WTC11 (cell line): ENCODE results near the gene TTC19. TPM values are rescaled to one million over a fixed set of nuclear protein-coding genes. Genes with fewer than 3 reads are reported as not detected.

Experiments used
- ATAC-seq: fragments of 200-7000 bp; cut with Tn5 transposase; 2 replicates; pipeline ENCODE4 v1.10.0; 2021; ENCODE audit warnings: mild to moderate bottlenecking, moderate library complexity
- CTCF ChIA-PET: fragments of 300-600 bp; sonication (Branson Sonifier 250); formaldehyde crosslinking; loops from one replicate; lab custom pipeline; 2021; ENCODE audit warnings: antibody characterized with exemption; lab: Charles Lee
- POLR2A ChIA-PET: fragments of 350-600 bp; sonication (Branson Sonifier 250); formaldehyde crosslinking; loops from one replicate; lab custom pipeline; 2021; ENCODE audit warnings: antibody characterized with exemption; lab: Charles Lee
- DNase-seq: peaks from one replicate; pipeline ENCODE4 v3.0.0; 2021; ENCODE audit warnings: low spot score
- H3K27ac Mint-ChIP-seq: 2 replicates; pipeline ENCODE4 v1.8.0; 2021; ENCODE audit warnings: mixed read lengths
- H3K27me3 Mint-ChIP-seq: 2 replicates; pipeline ENCODE4 v1.8.0; 2021; ENCODE audit warnings: low read depth, mild to moderate bottlenecking, moderate library complexity, mixed read lengths
- H3K36me3 Mint-ChIP-seq: 2 replicates; pipeline ENCODE4 v1.8.0; 2021; ENCODE audit warnings: mixed read lengths
- H3K4me1 Mint-ChIP-seq: 2 replicates; pipeline ENCODE4 v1.8.0; 2022; ENCODE audit warnings: mixed read lengths
- H3K4me3 Mint-ChIP-seq: 2 replicates; pipeline ENCODE4 v1.8.0; 2021; ENCODE audit warnings: mild to moderate bottlenecking, moderate library complexity, mixed read lengths
- H3K9me3 Mint-ChIP-seq: 2 replicates; pipeline ENCODE4 v1.8.0; 2021; ENCODE audit warnings: mixed read lengths
- CBFB ChIP-seq: sonication (generic); formaldehyde crosslinking; IDR thresholded peaks from 2 replicates; pipeline ENCODE4 v1.8.1; 2022; ENCODE audit warnings: mild to moderate bottlenecking, low read depth, missing genetic modification reagents
- CREB1 ChIP-seq: sonication (generic); formaldehyde crosslinking; IDR thresholded peaks from 2 replicates; pipeline ENCODE4 v1.8.0; 2023; ENCODE audit warnings: mild to moderate bottlenecking, missing genetic modification reagents
- CREM ChIP-seq: sonication (generic); formaldehyde crosslinking; IDR thresholded peaks from 2 replicates; pipeline ENCODE4 v1.8.1; 2022; ENCODE audit warnings: mild to moderate bottlenecking, missing genetic modification reagents, moderate library complexity
- GRHL2 ChIP-seq: fragments of 250-450 bp; sonication (Bioruptor Pico); IDR thresholded peaks from 2 replicates; pipeline ENCODE4 v1.8.0; 2022; ENCODE audit warnings: mild to moderate bottlenecking, moderate library complexity; ENCODE audit not compliant: insufficient replicate concordance, severe bottlenecking
- HMGXB4 ChIP-seq: sonication (generic); formaldehyde crosslinking; IDR thresholded peaks from 2 replicates; pipeline ENCODE4 v1.8.1; 2023; ENCODE audit warnings: mild to moderate bottlenecking, moderate library complexity, missing genetic modification reagents
- IRF1 ChIP-seq: sonication (generic); formaldehyde crosslinking; IDR thresholded peaks from 2 replicates; pipeline ENCODE4 v1.8.0; 2023; ENCODE audit warnings: missing genetic modification reagents
- JAZF1 ChIP-seq: fragments of 250-450 bp; sonication (Bioruptor Pico); IDR thresholded peaks from 2 replicates; pipeline ENCODE4 v1.9.0; 2021; ENCODE audit warnings: moderate library complexity, mild to moderate bottlenecking, inconsistent platforms
- MXD4 ChIP-seq: fragments of 250-450 bp; sonication (Bioruptor Pico); IDR thresholded peaks from 2 replicates; pipeline ENCODE4 v1.8.0; 2021; ENCODE audit warnings: mild to moderate bottlenecking, moderate library complexity, borderline replicate concordance
- MYBL2 ChIP-seq: sonication (generic); formaldehyde crosslinking; IDR thresholded peaks from 2 replicates; pipeline ENCODE4 v1.8.1; 2023; ENCODE audit warnings: mild to moderate bottlenecking, moderate library complexity, missing genetic modification reagents
- RELA ChIP-seq: sonication (generic); formaldehyde crosslinking; IDR thresholded peaks from 2 replicates; pipeline ENCODE4 v1.8.1; 2022; ENCODE audit warnings: missing genetic modification reagents, mild to moderate bottlenecking, borderline replicate concordance
- TEAD1 ChIP-seq: sonication (generic); formaldehyde crosslinking; IDR thresholded peaks from 2 replicates; pipeline ENCODE4 v1.8.0; 2022; ENCODE audit warnings: mild to moderate bottlenecking, missing genetic modification reagents
- USF1 ChIP-seq: sonication (generic); formaldehyde crosslinking; IDR thresholded peaks from 2 replicates; pipeline ENCODE4 v1.8.0; 2022; ENCODE audit warnings: mild to moderate bottlenecking, missing genetic modification reagents
- ZBTB43 ChIP-seq: sonication (generic); formaldehyde crosslinking; IDR thresholded peaks from 2 replicates; pipeline ENCODE4 v1.8.1; 2023; ENCODE audit warnings: mild to moderate bottlenecking, missing genetic modification reagents
- ZNF121 ChIP-seq: sonication (generic); formaldehyde crosslinking; IDR thresholded peaks from 2 replicates; pipeline ENCODE4 v1.8.0; 2023; ENCODE audit warnings: missing genetic modification reagents
- ZNF671 ChIP-seq: fragments of 250-450 bp; sonication (Bioruptor Pico); IDR thresholded peaks from 2 replicates; pipeline ENCODE4 v1.8.0; 2021; ENCODE audit warnings: mild to moderate bottlenecking
- total RNA-seq: library from RNA; stranded (reverse); gene quantifications from 3 replicates; pipeline ENCODE4 v1.2.3, GENCODE V29; 2021
- TF ChIP-seq, protein P1 (sequence below): sonication (generic); formaldehyde crosslinking; IDR thresholded peaks from 2 replicates; pipeline ENCODE4 v1.8.1; 2022; ENCODE audit warnings: missing genetic modification reagents, borderline replicate concordance
- TF ChIP-seq, protein P2 (sequence below): sonication (generic); formaldehyde crosslinking; IDR thresholded peaks from 2 replicates; pipeline ENCODE4 v1.8.1; 2023; ENCODE audit warnings: mild to moderate bottlenecking, missing genetic modification reagents
- TF ChIP-seq, protein P3 (sequence below): sonication (generic); formaldehyde crosslinking; conservative IDR thresholded peaks from 2 replicates; pipeline ENCODE4 v1.8.1; 2022; ENCODE audit warnings: mild to moderate bottlenecking, missing genetic modification reagents
- TF ChIP-seq, protein P4 (sequence below): sonication (generic); formaldehyde crosslinking; IDR thresholded peaks from 2 replicates; pipeline ENCODE4 v1.8.0; 2022; ENCODE audit warnings: mild to moderate bottlenecking, missing genetic modification reagents

The TTC19 gene
- total RNA-seq, 1 experiment from 2014 or later = 55.3 TPM

GRCh38 chr17:16072031-16072430 is 72.4 kb downstream of the TTC19 start (continued):
- TF ChIP-seq, protein P1, sequence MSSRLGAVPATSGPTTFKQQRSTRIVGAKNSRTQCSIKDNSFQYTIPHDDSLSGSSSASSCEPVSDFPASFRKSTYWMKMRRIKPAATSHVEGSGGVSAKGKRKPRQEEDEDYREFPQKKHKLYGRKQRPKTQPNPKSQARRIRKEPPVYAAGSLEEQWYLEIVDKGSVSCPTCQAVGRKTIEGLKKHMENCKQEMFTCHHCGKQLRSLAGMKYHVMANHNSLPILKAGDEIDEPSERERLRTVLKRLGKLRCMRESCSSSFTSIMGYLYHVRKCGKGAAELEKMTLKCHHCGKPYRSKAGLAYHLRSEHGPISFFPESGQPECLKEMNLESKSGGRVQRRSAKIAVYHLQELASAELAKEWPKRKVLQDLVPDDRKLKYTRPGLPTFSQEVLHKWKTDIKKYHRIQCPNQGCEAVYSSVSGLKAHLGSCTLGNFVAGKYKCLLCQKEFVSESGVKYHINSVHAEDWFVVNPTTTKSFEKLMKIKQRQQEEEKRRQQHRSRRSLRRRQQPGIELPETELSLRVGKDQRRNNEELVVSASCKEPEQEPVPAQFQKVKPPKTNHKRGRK (CRISPR knock-in tag) = no peak
- TF ChIP-seq USF1 (CRISPR knock-in tag) (no peak), TEAD1 (no peak)

DNA sequence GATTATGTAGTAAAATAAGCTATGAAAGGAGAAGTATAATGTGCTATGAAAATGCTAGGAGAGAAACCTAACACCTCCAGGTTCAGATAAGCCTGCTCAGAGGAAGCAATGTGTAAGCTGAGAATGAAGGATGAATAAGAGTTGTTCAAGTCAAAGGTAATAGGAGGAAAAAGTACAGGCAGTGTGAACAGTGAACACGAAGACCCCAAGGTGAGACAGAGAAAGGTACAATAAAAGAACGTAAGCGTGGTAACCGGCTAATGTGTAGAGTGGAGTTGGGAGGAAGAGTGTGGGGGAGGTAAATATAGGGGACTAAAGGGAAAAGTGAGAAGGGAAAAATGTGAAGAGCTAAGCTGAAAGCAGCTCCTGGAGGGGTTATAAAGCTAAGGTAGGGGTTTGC is 74.2 kb downstream of the TTC19 start:
- POLR2A ChIA-PET = no interaction called here
- H3K4me1 Mint-ChIP-seq = no peaks in the 10 kb centered on the region
- CTCF ChIA-PET = no interaction called here
- no peaks in the 10 kb centered on the region for H3K9me3 Mint-ChIP-seq
- TF ChIP-seq CREM (CRISPR knock-in tag) (no peak), RELA (CRISPR knock-in tag) (no peak)
- DNase-seq (no peak), ATAC-seq (no peak)
- no peaks in the 10 kb centered on the region for H3K27me3 Mint-ChIP-seq
- no peak overlapping the region for H3K4me3 Mint-ChIP-seq
- peaks cover 64% of the 10 kb centered on the region for H3K36me3 Mint-ChIP-seq
- H3K27ac Mint-ChIP-seq = no peak overlapping the region

DNA sequence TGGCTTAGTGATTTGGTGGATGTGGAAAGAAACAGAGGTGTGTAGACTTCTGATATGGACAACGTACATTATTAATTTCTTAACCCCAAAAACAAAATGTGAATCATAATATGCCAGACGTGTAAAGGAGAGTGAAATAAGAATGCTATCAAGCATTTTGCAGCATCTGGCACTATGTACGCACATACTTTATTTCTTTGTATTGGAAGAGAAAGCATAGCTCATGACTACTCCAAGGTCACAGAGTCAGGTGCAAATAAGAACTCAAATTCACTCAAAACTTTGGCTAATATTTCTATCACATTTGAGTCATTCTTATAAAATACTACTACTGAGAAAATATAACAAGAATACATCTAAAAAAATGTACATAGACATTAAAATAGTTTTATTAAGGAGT is 74.8 kb downstream of the TTC19 start:
- Mint-ChIP-seq H3K9me3 (no peaks in the 10 kb centered on the region), H3K27me3 (no peaks in the 10 kb centered on the region), H3K4me1 (no peaks in the 10 kb centered on the region), H3K4me3 (no peak overlapping the region), H3K27ac (no peak overlapping the region), H3K36me3 (peaks cover 65% of the 10 kb centered on the region)
- ChIA-PET CTCF (no interaction called here), POLR2A (no interaction called here)
- TF ChIP-seq, protein P2, sequence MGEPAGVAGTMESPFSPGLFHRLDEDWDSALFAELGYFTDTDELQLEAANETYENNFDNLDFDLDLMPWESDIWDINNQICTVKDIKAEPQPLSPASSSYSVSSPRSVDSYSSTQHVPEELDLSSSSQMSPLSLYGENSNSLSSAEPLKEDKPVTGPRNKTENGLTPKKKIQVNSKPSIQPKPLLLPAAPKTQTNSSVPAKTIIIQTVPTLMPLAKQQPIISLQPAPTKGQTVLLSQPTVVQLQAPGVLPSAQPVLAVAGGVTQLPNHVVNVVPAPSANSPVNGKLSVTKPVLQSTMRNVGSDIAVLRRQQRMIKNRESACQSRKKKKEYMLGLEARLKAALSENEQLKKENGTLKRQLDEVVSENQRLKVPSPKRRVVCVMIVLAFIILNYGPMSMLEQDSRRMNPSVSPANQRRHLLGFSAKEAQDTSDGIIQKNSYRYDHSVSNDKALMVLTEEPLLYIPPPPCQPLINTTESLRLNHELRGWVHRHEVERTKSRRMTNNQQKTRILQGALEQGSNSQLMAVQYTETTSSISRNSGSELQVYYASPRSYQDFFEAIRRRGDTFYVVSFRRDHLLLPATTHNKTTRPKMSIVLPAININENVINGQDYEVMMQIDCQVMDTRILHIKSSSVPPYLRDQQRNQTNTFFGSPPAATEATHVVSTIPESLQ (CRISPR knock-in tag) = no peak
- TF ChIP-seq, protein P3, sequence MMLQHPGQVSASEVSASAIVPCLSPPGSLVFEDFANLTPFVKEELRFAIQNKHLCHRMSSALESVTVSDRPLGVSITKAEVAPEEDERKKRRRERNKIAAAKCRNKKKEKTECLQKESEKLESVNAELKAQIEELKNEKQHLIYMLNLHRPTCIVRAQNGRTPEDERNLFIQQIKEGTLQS (CRISPR knock-in tag) = no peak
- no peak for TF ChIP-seq TEAD1
- TF ChIP-seq IRF1 (CRISPR knock-in tag) = no peak
- TF ChIP-seq ZNF671 (CRISPR knock-in tag) = no peak
- TF ChIP-seq ZBTB43 (CRISPR knock-in tag) = no peak
- TF ChIP-seq GRHL2 = no peak
- TF ChIP-seq CREB1 (CRISPR knock-in tag) = no peak
- DNase-seq (no peak), ATAC-seq (no peak)

- Mint-ChIP-seq H3K27ac (no peak overlapping the region), H3K27me3 (no peaks in the 10 kb centered on the region), H3K4me1 (no peaks in the 10 kb centered on the region), H3K4me3 (no peak overlapping the region), H3K9me3 (no peaks in the 10 kb centered on the region), H3K36me3 (peaks cover 61% of the 10 kb centered on the region)
- CTCF ChIA-PET = no interaction called here
- ATAC-seq = no peak
- POLR2A ChIA-PET = no interaction called here
- no peak for DNase-seq
- TF ChIP-seq MYBL2 (CRISPR knock-in tag) (no peak), CBFB (CRISPR knock-in tag) (no peak), MXD4 (no peak), ZNF121 (CRISPR knock-in tag) (no peak), HMGXB4 (CRISPR knock-in tag) (no peak), ZNF671 (CRISPR knock-in tag) (no peak), JAZF1 (CRISPR knock-in tag) (no peak)
- TF ChIP-seq, protein P4, sequence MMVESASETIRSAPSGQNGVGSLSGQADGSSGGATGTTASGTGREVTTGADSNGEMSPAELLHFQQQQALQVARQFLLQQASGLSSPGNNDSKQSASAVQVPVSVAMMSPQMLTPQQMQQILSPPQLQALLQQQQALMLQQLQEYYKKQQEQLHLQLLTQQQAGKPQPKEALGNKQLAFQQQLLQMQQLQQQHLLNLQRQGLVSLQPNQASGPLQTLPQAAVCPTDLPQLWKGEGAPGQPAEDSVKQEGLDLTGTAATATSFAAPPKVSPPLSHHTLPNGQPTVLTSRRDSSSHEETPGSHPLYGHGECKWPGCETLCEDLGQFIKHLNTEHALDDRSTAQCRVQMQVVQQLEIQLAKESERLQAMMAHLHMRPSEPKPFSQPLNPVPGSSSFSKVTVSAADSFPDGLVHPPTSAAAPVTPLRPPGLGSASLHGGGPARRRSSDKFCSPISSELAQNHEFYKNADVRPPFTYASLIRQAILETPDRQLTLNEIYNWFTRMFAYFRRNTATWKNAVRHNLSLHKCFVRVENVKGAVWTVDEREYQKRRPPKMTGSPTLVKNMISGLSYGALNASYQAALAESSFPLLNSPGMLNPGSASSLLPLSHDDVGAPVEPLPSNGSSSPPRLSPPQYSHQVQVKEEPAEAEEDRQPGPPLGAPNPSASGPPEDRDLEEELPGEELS (CRISPR knock-in tag) = no peak
Measured at GRCh38 chr17:16075949-16076348, 76.3 kb downstream of the TTC19 start.
